CD8-positive, alpha-beta memory T cell (primary cell): ENCODE measurements around the gene RAB22A. TPM values are rescaled to one million over a fixed set of nuclear protein-coding genes. Genes with fewer than 3 reads are reported as not detected.

Experiments
- CTCF ChIA-PET: fragments of 350-600 bp; sonication (Branson Sonifier 250); formaldehyde crosslinking; loops from one replicate; lab custom pipeline; 2021; ENCODE audit warnings: antibody characterized with exemption; lab: Charles Lee
- POLR2A ChIA-PET: fragments of 350-600 bp; sonication (Branson Sonifier 250); formaldehyde crosslinking; loops from one replicate; lab custom pipeline; 2021; ENCODE audit warnings: antibody characterized with exemption; lab: Charles Lee
- DNase-seq, 5 donors: peaks; one replicate each; pipeline versions ENCODE4 v3.0.0 to v3.0.0-alpha.2; 2020 to 2022; ENCODE audit warnings: mixed read lengths in 1 of 5
- H3K27ac ChIP-seq: one replicate; pipeline ENCODE4 v1.7.0; 2013; ENCODE audit warnings: low read depth, mild to moderate bottlenecking, low read length, moderate library complexity
- H3K27me3 ChIP-seq: 2 replicates; pipeline ENCODE4 v1.7.0; 2013; ENCODE audit warnings: low read length, mild to moderate bottlenecking; ENCODE audit not compliant: insufficient read depth, poor library complexity, severe bottlenecking
- H3K36me3 ChIP-seq: 2 replicates; pipeline ENCODE4 v1.7.0; 2013; ENCODE audit warnings: mild to moderate bottlenecking, low read length, moderate library complexity; ENCODE audit not compliant: insufficient read depth
- H3K4me1 ChIP-seq: 2 replicates; pipeline ENCODE4 v1.7.0; 2013; ENCODE audit warnings: mild to moderate bottlenecking, low read length, moderate library complexity; ENCODE audit not compliant: insufficient read depth
- H3K4me3 ChIP-seq: 2 replicates; pipeline ENCODE4 v1.7.0; 2013; ENCODE audit warnings: mild to moderate bottlenecking, low read length
- H3K9me3 ChIP-seq: 2 replicates; pipeline ENCODE4 v1.7.0; 2013; ENCODE audit warnings: mild to moderate bottlenecking, low read length
- H3K27ac Mint-ChIP-seq, 8 donors: one replicate each; pipeline ENCODE4 v1.8.0; 2020 to 2021; ENCODE audit warnings: mixed read lengths in 8 of 8, mild to moderate bottlenecking in 6 of 8, inconsistent platforms in 3 of 8, moderate library complexity in 3 of 8
- H3K27me3 Mint-ChIP-seq, 2 donors: one replicate each; pipeline ENCODE4 v1.8.0; 2020 to 2021; ENCODE audit warnings: mixed read lengths in 2 of 2, mild to moderate bottlenecking in 1 of 2, moderate library complexity in 1 of 2
- H3K36me3 Mint-ChIP-seq, 3 donors: one replicate each; pipeline ENCODE4 v1.8.0; 2020 to 2021; ENCODE audit warnings: mixed read lengths in 3 of 3, inconsistent platforms in 1 of 3, mild to moderate bottlenecking in 1 of 3
- H3K4me1 Mint-ChIP-seq, 3 donors: one replicate each; pipeline ENCODE4 v1.8.0; 2020 to 2021; ENCODE audit warnings: mixed read lengths in 3 of 3, inconsistent platforms in 1 of 3, mild to moderate bottlenecking in 1 of 3
- H3K4me3 Mint-ChIP-seq, 7 donors: one replicate each; pipeline ENCODE4 v1.8.0; 2020 to 2021; ENCODE audit warnings: mixed read lengths in 7 of 7, mild to moderate bottlenecking in 6 of 7, moderate library complexity in 4 of 7, inconsistent platforms in 2 of 7
- H3K9me3 Mint-ChIP-seq, 5 donors: one replicate each; pipeline ENCODE4 v1.8.0; 2020 to 2022; ENCODE audit warnings: mixed read lengths in 5 of 5, mild to moderate bottlenecking in 3 of 5, moderate library complexity in 2 of 5, inconsistent platforms in 1 of 5
- polyA plus RNA-seq: library from polyadenylated mRNA; unstranded; fragments of 300-500 nt; fragmentation: Illumina TruSeq; gene quantifications from one replicate; pipeline ENCODE4 v1.2.3, GENCODE V29; 2021
- total RNA-seq, 2 experiments: library from RNA; stranded (reverse); gene quantifications; one replicate each; pipeline ENCODE4 v1.2.3, GENCODE V29; 2021

RAB22A gene
- total and polyA plus RNA-seq, 3 experiments from 2014 or later, result 14.9 to 17.6 (median 17.3) TPM

DNA sequence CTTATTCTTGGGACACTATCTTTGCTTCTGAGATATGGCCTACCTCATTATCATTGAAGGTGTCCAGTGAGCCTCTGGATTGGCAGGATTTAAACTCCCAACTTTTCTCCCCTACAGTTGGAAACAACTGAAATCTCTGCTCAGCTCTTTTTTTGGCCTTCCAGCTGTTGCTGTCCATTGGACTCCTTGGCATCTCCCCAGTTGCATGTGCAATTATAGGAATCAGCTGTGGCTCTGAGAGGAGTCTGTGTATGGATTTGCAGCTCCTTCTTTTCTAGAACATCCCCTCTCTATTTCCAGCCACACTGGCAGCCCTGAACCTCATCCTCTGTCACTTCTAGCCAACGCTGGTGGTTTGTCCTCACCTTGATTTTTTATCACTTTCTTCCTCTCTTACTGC is 21.2 kb downstream of the RAB22A start:
- POLR2A ChIA-PET, result no interaction called here
- H3K4me3 ChIP-seq, result no peak overlapping the region
- peaks cover 3% of the 10 kb centered on the region for H3K4me1 ChIP-seq
- no peak overlapping the region for H3K27ac ChIP-seq
- DNase-seq, result no peak
- Mint-ChIP-seq H3K36me3 (peaks cover 6 to 40% (median 14%) of the 10 kb centered on the region in 3 donors), H3K27me3 (peaks cover 0 to 1% of the 10 kb centered on the region in 2 donors), H3K9me3 (no peaks in the 10 kb centered on the region), H3K27ac (peak overlapping the region in 1 of 8 donors; percentile 17), H3K4me1 (peaks cover 46 to 80% (median 66%) of the 10 kb centered on the region in 3 donors), H3K4me3 (no peak overlapping the region)
- no peaks in the 10 kb centered on the region for H3K27me3 ChIP-seq
- H3K36me3 ChIP-seq, result no peaks in the 10 kb centered on the region
- CTCF ChIA-PET, result no interaction called here
- no peaks in the 10 kb centered on the region for H3K9me3 ChIP-seq

DNA sequence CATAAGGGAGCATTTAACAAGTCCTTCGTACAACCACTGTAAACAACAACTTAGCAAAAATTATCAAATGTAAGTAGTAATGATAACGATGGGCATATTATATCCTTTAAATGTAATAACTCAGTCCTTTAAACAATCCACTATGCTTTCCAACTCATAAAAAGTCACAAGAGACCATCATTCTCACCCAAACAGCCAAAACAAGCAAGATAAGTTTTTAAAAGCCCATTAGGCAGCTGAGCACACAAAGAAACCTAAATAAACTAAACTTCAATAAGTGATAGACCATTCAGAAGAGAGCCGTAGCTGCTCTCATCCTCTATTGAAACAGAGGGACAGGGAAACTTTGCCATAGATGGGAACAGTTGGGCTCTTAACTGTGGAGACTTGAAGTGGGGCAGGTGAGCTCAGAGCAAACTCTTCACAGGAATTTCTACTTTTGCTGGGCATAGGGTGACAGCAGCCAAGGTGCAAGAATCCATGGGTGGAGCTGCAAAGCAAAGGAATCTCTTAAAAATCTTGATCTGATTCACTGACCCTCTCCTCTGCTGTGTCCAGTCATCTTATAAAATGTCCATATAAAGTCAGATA is 22.5 kb downstream of the RAB22A start:
- peaks cover 37 to 72% (median 58%) of the 10 kb centered on the region in 3 donors for H3K4me1 Mint-ChIP-seq
- no peak overlapping the region for H3K4me3 Mint-ChIP-seq

DNA sequence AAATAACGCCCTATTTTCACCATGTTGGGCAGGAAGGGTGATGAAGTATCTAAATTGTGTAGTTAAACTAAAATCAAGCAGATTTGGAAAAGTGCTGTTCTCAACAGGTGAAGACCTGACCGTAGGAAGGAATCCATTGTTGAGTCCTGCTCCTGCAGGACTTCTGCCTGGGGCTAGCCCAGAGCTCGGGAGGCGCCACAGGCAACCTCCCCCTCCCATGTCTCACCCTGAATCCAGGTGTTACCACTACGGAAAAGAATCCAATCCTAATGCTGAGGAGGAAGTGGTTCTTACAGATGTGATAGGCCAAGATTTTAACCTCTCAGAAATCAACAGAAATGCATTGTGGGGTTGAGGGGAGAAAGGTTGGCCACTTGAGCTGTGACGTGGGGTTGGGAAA is 30.2 kb downstream of the RAB22A start:
- no peak overlapping the region for H3K4me3 ChIP-seq
- Mint-ChIP-seq H3K4me1 (peaks cover 40 to 57% (median 48%) of the 10 kb centered on the region in 3 donors), H3K4me3 (no peak overlapping the region), H3K36me3 (peaks cover 3 to 44% (median 26%) of the 10 kb centered on the region in 3 donors), H3K9me3 (no peaks in the 10 kb centered on the region), H3K27me3 (no peaks in the 10 kb centered on the region), H3K27ac (peak overlapping the region in 3 of 8 donors; percentile 12 to 86 (median 64))
- H3K9me3 ChIP-seq, result no peaks in the 10 kb centered on the region
- DNase-seq, result no peak
- H3K27me3 ChIP-seq, result no peaks in the 10 kb centered on the region
- peaks cover 7% of the 10 kb centered on the region for H3K36me3 ChIP-seq
- ChIA-PET CTCF (no interaction called here), POLR2A (no interaction called here)
- peaks cover 11% of the 10 kb centered on the region for H3K4me1 ChIP-seq
- no peak overlapping the region for H3K27ac ChIP-seq

More for the DNA sequence above, 22.5 kb downstream of the RAB22A start:
- Histone ChIP-seq H3K27ac (no peak overlapping the region), H3K4me1 (peaks cover 3% of the 10 kb centered on the region), H3K27me3 (no peaks in the 10 kb centered on the region), H3K4me3 (no peak overlapping the region), H3K9me3 (no peaks in the 10 kb centered on the region), H3K36me3 (no peaks in the 10 kb centered on the region)
- CTCF ChIA-PET, result no interaction called here
- POLR2A ChIA-PET, result no interaction called here
- H3K9me3 Mint-ChIP-seq, result no peaks in the 10 kb centered on the region
- H3K27ac Mint-ChIP-seq, result peak overlapping the region in 2 of 8 donors; percentile 8 to 34
- H3K36me3 Mint-ChIP-seq, result peaks cover 6 to 42% (median 13%) of the 10 kb centered on the region in 3 donors
- DNase-seq, result no peak
- H3K27me3 Mint-ChIP-seq, result peaks cover 0 to 1% of the 10 kb centered on the region in 2 donors

DNA sequence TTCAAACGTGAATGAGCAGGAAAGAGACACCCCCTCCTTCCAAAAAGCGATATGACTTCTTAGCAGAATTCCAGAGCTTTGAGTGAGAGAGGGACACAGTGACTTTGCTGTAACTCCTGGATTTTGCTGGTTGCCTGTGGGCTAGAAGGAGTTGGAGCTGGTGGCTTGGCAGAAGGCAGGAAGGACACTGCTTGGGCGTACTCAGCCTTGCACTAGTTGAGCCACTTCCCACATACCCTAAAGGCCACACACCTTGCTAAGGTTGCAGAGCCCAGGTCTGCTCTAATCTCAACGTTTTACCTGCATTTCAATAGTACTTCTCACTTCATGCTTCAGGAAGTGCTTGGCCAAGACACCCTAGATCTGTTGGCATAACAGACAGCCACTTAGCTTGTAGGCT is 30.6 kb downstream of the RAB22A start:
- Mint-ChIP-seq H3K36me3 (peaks cover 3 to 46% (median 27%) of the 10 kb centered on the region in 3 donors), H3K4me1 (peaks cover 40 to 53% (median 44%) of the 10 kb centered on the region in 3 donors), H3K27ac (peak overlapping the region in 5 of 8 donors; percentile 0 to 61 (median 37)), H3K27me3 (no peaks in the 10 kb centered on the region), H3K4me3 (no peak overlapping the region), H3K9me3 (no peaks in the 10 kb centered on the region)
- Histone ChIP-seq H3K27me3 (no peaks in the 10 kb centered on the region), H3K36me3 (peaks cover 11% of the 10 kb centered on the region), H3K4me3 (no peak overlapping the region), H3K27ac (no peak overlapping the region), H3K9me3 (no peaks in the 10 kb centered on the region), H3K4me1 (peaks cover 11% of the 10 kb centered on the region)
- POLR2A ChIA-PET, result no interaction called here
- CTCF ChIA-PET, result no interaction called here
- no peak for DNase-seq

DNA sequence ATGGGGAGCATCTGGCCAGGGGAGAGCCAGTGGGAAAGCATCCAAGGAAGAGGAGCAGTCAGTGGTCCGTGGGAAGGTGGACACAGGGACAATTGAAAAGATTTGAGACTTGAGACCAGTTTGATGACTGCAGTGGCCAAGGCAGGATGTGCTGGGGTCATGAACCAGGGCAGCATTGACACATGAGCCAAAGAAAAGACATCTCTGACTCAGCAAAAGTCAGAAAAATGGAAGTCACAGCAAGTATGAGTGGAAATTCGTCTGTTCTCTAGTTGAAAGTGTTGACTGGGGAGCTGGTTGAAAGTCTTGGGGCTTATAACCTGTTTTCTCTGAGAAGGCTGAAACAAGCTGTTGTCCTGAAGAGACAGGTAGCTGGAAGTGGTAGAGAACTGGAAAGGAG is 31.3 kb downstream of the RAB22A start:
- no peak overlapping the region for H3K27ac ChIP-seq
- H3K27ac Mint-ChIP-seq, result peak overlapping the region in 3 of 8 donors; percentile 42 to 57 (median 51)
- CTCF ChIA-PET, result no interaction called here
- H3K27me3 ChIP-seq, result no peaks in the 10 kb centered on the region
- H3K36me3 Mint-ChIP-seq, result peaks cover 6 to 48% (median 31%) of the 10 kb centered on the region in 3 donors
- H3K27me3 Mint-ChIP-seq, result no peaks in the 10 kb centered on the region
- no peak for DNase-seq
- peaks cover 11% of the 10 kb centered on the region for H3K4me1 ChIP-seq
- no peak overlapping the region for H3K4me3 ChIP-seq
- H3K4me1 Mint-ChIP-seq, result peaks cover 40 to 46% (median 41%) of the 10 kb centered on the region in 3 donors
- peaks cover 18% of the 10 kb centered on the region for H3K36me3 ChIP-seq
- no peaks in the 10 kb centered on the region for H3K9me3 ChIP-seq
- POLR2A ChIA-PET, result no interaction called here
- no peaks in the 10 kb centered on the region for H3K9me3 Mint-ChIP-seq
- H3K4me3 Mint-ChIP-seq, result no peak overlapping the region

DNA sequence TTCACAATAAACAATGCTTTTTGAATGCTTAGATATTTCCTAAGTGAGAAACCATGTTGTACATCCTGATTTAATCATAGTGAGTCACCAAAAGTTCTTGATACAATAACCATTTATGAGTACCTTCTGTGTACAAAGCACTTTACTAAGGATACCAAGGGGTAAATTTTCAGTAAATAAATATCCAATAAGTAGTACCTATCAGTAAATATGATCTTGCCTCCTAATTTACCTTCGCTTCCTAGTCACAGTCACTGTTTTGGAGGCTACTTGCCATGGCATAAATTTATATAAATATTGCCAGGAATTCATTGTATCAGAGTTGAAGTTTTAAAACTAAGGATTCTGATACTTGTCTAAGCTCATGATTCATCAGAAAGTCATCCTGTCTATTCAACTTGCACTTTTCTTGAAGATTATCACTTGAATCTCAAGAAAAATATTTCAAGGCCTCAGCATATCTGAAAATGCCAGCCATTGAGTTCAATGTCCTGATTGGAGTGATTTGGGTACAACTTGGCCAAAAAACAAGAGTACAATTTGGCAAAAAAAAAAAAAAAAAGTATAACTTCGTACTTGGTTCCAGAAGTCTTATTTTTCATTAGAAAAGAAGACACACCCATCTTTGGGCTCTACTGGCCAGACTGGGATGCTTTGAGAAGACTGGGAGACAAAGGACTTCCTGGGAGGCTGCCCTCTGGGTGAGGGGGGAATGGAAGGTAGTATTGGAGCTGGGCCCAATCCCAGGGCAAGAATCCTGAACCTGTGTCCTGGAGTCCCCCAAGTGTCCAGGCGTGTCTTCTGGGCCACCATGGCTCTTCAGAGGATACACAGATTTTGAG is 32.8 kb downstream of the RAB22A start:
- no peaks in the 10 kb centered on the region for H3K27me3 ChIP-seq
- H3K4me3 ChIP-seq, result no peak overlapping the region
- no peak for DNase-seq
- H3K4me3 Mint-ChIP-seq, result no peak overlapping the region
- no peak overlapping the region for H3K27ac Mint-ChIP-seq
- ChIA-PET POLR2A (interaction anchor here (1.1 kb wide), 1 partner anchor 8 kb away, joined by 3 read pairs; no protein-coding TSS in a partner anchor), CTCF (interaction anchor here (1.1 kb wide), 1 partner anchor 11 kb away, joined by 3 read pairs; no protein-coding TSS in a partner anchor)
- H3K4me1 Mint-ChIP-seq, result peaks cover 37 to 40% (median 39%) of the 10 kb centered on the region in 3 donors
- no peaks in the 10 kb centered on the region for H3K9me3 ChIP-seq
- H3K4me1 ChIP-seq, result peaks cover 11% of the 10 kb centered on the region
- no peaks in the 10 kb centered on the region for H3K9me3 Mint-ChIP-seq
- H3K27me3 Mint-ChIP-seq, result no peaks in the 10 kb centered on the region
- H3K36me3 ChIP-seq, result peaks cover 28% of the 10 kb centered on the region
- no peak overlapping the region for H3K27ac ChIP-seq
- H3K36me3 Mint-ChIP-seq, result peaks cover 14 to 57% (median 39%) of the 10 kb centered on the region in 3 donors

DNA sequence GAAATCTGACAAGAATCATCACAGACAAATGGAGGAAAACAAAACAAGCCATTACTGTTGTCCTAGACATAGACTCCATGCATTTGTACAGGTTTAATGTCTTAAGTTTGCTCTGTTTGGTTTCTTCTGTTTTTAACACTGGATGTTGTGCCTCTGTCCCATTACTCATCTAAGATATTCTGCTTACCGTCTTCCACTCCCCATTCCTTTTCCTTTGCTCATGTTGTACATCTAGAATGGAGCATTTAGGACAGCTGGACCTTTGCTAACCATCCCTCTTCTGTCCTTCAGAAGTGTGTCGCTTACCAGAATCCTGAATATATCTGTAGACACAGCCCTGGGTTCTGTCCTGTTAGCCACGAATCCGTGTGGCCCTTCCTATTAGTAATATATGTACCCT is 35.2 kb downstream of the RAB22A start:
- peaks cover 11% of the 10 kb centered on the region for H3K4me1 ChIP-seq
- Mint-ChIP-seq H3K9me3 (no peaks in the 10 kb centered on the region), H3K4me3 (no peak overlapping the region), H3K4me1 (peaks cover 18 to 26% (median 20%) of the 10 kb centered on the region in 3 donors), H3K27ac (peak overlapping the region in 2 of 8 donors; percentile 21 to 31), H3K27me3 (no peaks in the 10 kb centered on the region), H3K36me3 (peaks cover 14 to 70% (median 41%) of the 10 kb centered on the region in 3 donors)
- POLR2A ChIA-PET, result no interaction called here
- no peak for DNase-seq
- no peaks in the 10 kb centered on the region for H3K27me3 ChIP-seq
- peaks cover 28% of the 10 kb centered on the region for H3K36me3 ChIP-seq
- CTCF ChIA-PET, result no interaction called here
- no peak overlapping the region for H3K4me3 ChIP-seq
- no peaks in the 10 kb centered on the region for H3K9me3 ChIP-seq
- H3K27ac ChIP-seq, result no peak overlapping the region

DNA sequence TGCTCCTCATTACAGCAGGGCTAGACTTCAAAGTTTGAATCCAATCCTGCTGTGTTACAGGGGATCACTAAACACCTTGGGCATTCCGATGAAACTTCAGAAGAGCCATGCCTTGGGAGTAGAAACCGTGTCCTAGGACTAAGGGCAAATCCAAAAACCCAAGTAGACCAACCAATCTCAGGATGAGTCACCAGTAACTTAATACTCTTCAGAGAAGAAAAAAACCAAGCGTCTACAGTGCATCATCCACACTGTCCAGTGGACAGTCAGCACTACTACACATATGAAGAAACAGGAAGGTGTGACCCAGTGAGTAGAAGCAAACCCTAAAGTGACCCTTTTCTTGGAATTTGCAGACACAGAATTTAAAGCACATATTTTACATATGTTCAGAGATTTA is 40.1 kb downstream of the RAB22A start:
- Histone ChIP-seq H3K36me3 (peaks cover 25% of the 10 kb centered on the region), H3K4me3 (no peak overlapping the region), H3K4me1 (no peaks in the 10 kb centered on the region), H3K9me3 (no peaks in the 10 kb centered on the region), H3K27ac (no peak overlapping the region), H3K27me3 (no peaks in the 10 kb centered on the region)
- Mint-ChIP-seq H3K4me1 (peaks cover 0 to 8% (median 5%) of the 10 kb centered on the region in 3 donors), H3K36me3 (peaks cover 11 to 77% (median 36%) of the 10 kb centered on the region in 3 donors), H3K27me3 (no peaks in the 10 kb centered on the region), H3K4me3 (no peak overlapping the region), H3K27ac (peak overlapping the region in 1 of 8 donors; percentile 25), H3K9me3 (no peaks in the 10 kb centered on the region)
- no peak for DNase-seq
- POLR2A ChIA-PET, result no interaction called here
- CTCF ChIA-PET, result no interaction called here
